ENCODE data around the gene CPSF2.

The CPSF2 gene

GRCh38 chr14:92121670-92122350 lies at the start of gene CPSF2, which contains the start of gene NDUFB1:
TSS of gene CPSF2 (plus strand) at chr14:92121969. CDS start at chr14:92130985, 9,016 bp downstream.
TSS of gene NDUFB1 (minus strand) at chr14:92121706. CDS start at chr14:92117637, 4,069 bp downstream.
- DNase-seq, result peak; percentile 88

GRCh38 chr14:92074555-92074954 lies 47.2 kb upstream of the CPSF2 start:
- no peak for DNase-seq

- no peak for DNase-seq
These were observed 33.3 kb upstream of the CPSF2 start for GRCh38 chr14:92088494-92088893.

- no peak for DNase-seq
These were observed 28.4 kb upstream of the CPSF2 start for GRCh38 chr14:92093320-92093719.

GRCh38 chr14:92099802-92100201 lies 22.0 kb upstream of the CPSF2 start:
- no peak for DNase-seq

GRCh38 chr14:92103363-92103989 lies 18.3 kb upstream of the CPSF2 start:
- DNase-seq, result no peak

GRCh38 chr14:92105073-92105892 lies 16.5 kb upstream of the CPSF2 start:
- DNase-seq, result no peak

- DNase-seq, result no peak
These were observed 16.0 kb upstream of the CPSF2 start for GRCh38 chr14:92105893-92106142.

- peak; percentile 97 for DNase-seq
These were observed 15.4 kb upstream of the CPSF2 start, which contains the start of gene ATXN3 for GRCh38 chr14:92106143-92106926. TSS of gene ATXN3 (minus strand) at chr14:92106582. CDS start at chr14:92106552, 30 bp downstream.

GRCh38 chr14:92108345-92109254 lies 13.2 kb upstream of the CPSF2 start:
- no peak for DNase-seq

- no peak for DNase-seq
These were observed 12.3 kb upstream of the CPSF2 start for GRCh38 chr14:92109490-92109889.

- DNase-seq, result no peak
These were observed 531 bp upstream of the CPSF2 start for GRCh38 chr14:92121207-92121669.

- no peak for DNase-seq
These were observed 545 bp downstream of the CPSF2 start for GRCh38 chr14:92122351-92122677.

GRCh38 chr14:92122761-92123160 lies 992 bp downstream of the CPSF2 start:
- no peak for DNase-seq

GRCh38 chr14:92134456-92134855 lies 12.7 kb downstream of the CPSF2 start:
- DNase-seq, result no peak

GRCh38 chr14:92135269-92135668 lies 13.5 kb downstream of the CPSF2 start:
- DNase-seq, result peak; percentile 9

- DNase-seq, result no peak
These were observed 21.5 kb downstream of the CPSF2 start for GRCh38 chr14:92143309-92143708.

GRCh38 chr14:92143962-92144361 lies 22.2 kb downstream of the CPSF2 start:
- DNase-seq, result no peak

GRCh38 chr14:92144708-92145107 lies 22.9 kb downstream of the CPSF2 start:
- no peak for DNase-seq

- DNase-seq, result no peak
These were observed 31.8 kb downstream of the CPSF2 start for GRCh38 chr14:92153581-92153980.

GRCh38 chr14:92154283-92154942 lies 32.6 kb downstream of the CPSF2 start:
- no peak for DNase-seq
